Fibroblast of the aortic adventitia (primary cell): ENCODE results near the gene CHRM1. TPM values are rescaled to one million over a fixed set of nuclear protein-coding genes. Genes with fewer than 3 reads are reported as not detected.

ENCODE experiments used
- DNase-seq: peaks from one replicate; pipeline ENCODE4 v3.0.0-alpha.2; 2010; ENCODE audit warnings: low read depth
- H3K4me3 ChIP-seq: 2 replicates; pipeline ENCODE4 v1.5.1; 2011; ENCODE audit warnings: low read depth, mild to moderate bottlenecking, control low read depth, low read length, moderate library complexity
- CTCF ChIP-seq: IDR thresholded peaks from 2 replicates; pipeline ENCODE4 v1.5.1; 2011; ENCODE audit warnings: mild to moderate bottlenecking, low read length, control low read depth, inconsistent platforms; ENCODE audit not compliant: insufficient read depth
- total RNA-seq: library from RNA; depleted of rRNA; stranded (reverse); fragments of >200 nt; gene quantifications from 2 replicates; pipeline ENCODE4 v1.2.3, GENCODE V29; 2012; ENCODE audit warnings: low replicate concordance

The CHRM1 gene
- total RNA-seq, 1 donor, result not detected

GRCh38 chr11:62889484-62890437 is 31.4 kb downstream of the CHRM1 start:
- DNase-seq, result peak; percentile 51
- no peak for TF ChIP-seq CTCF
- H3K4me3 ChIP-seq, result no peak overlapping the region

GRCh38 chr11:62889126-62889483 is 32.1 kb downstream of the CHRM1 start:
- no peak overlapping the region for H3K4me3 ChIP-seq
- DNase-seq, result no peak
- TF ChIP-seq CTCF, result no peak

DNA sequence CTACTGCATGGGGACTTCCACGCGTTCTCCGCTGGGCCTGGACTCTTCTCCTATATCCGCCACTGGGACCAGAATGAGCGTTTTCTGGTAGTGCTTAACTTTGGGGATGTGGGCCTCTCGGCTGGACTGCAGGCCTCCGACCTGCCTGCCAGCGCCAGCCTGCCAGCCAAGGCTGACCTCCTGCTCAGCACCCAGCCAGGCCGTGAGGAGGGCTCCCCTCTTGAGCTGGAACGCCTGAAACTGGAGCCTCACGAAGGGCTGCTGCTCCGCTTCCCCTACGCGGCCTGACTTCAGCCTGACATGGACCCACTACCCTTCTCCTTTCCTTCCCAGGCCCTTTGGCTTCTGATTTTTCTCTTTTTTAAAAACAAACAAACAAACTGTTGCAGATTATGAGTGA is 32.8 kb downstream of the CHRM1 start:
- H3K4me3 ChIP-seq, result no peak overlapping the region
- TF ChIP-seq CTCF, result no peak
- DNase-seq, result no peak

DNA sequence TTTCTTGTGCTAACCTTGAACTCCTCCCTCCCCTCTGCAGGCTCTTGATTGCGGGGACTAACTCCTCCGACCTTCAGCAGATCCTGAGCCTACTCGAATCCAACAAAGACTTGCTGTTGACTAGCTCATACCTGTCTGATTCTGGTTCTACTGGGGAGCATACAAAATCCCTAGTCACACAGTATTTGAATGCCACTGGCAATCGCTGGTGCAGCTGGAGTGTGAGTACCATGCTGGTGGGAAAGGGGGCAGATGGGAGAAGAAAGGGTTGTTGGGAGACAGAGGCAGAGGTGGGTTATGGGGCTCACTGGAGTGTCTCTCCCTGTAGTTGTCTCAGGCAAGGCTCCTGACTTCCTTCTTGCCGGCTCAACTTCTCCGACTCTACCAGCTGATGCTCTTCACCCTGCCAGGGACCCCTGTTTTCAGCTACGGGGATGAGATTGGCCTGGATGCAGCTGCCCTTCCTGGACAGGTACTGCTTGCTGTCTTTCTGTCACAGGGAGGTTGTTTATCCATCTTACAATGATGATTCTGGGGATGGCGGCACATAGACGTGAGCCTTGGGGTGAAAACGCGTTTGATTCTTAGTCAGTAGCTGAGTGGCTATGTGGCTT is 35.9 kb downstream of the CHRM1 start:
- TF ChIP-seq CTCF, result no peak
- no peak for DNase-seq
- peak overlapping the region; percentile 63 for H3K4me3 ChIP-seq

DNA sequence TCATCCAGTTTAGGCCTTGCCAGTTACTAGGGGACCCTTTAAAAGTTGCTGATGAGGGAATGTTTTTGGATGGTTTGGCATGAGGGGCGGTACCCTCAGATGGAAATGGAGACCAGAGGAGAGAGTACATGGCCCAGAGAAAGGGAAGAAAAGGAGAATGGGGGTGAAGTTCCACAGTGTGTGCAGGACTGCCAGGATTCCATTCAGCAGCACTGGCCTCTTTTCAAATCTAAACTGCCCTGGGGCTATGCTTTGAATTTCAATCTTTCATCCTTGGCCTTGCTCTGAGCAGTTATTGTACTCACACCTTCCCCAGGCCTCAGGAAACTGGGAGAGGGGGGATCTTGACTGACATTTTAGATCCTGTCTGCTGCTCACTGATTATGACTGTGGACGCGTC is 37.5 kb downstream of the CHRM1 start:
- H3K4me3 ChIP-seq, result peak overlapping the region; percentile 99
- TF ChIP-seq CTCF, result no peak
- no peak for DNase-seq

DNA sequence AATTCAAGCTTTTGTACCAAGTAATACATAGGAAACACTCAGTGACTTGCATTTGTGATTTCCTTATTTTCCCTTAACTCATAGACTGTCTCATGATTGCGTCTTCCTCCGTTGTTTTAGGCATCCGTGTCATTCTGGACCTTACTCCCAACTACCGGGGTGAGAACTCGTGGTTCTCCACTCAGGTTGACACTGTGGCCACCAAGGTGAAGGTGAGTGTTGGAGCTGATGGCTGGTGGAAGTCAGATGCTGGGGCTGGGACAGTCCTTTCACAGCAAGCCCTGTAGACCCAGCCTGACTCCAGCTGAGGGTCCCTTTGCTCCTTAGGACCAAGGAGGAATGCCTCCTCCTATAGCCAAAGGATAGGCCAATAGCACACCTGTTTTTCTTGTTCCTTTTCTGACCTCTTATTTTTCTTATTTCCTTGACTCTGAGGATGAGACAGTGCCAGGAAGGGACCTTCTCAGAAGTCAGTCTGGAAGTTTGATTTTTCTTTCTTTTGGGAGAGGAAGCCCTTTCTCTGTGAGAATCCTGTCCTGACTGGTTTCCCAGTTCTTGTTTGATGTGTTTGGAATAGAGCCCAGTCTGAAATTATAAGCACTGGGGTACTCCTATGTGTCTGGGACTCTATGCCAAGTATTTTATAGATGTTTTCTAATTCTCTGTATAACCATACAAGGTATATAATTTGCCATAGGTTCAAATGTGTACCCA is 38.2 kb downstream of the CHRM1 start:
- no peak for DNase-seq
- peak overlapping the region; percentile 99 for H3K4me3 ChIP-seq
- TF ChIP-seq CTCF, result no peak
